GM12878 (cell line): ENCODE results near the gene RNU5B-1. TPM values are rescaled to one million over a fixed set of nuclear protein-coding genes. Genes with fewer than 3 reads are reported as not detected.

Source experiments
- BCL11A ChIP-seq: IDR thresholded peaks from 2 replicates; pipeline ENCODE4 v1.6.1; 2011; ENCODE audit warnings: low read depth, low read length
- HCFC1 ChIP-seq: fragments of 150-350 bp; IDR thresholded peaks from 2 replicates; pipeline ENCODE4 v1.6.1; 2014; ENCODE audit warnings: low read length
- MEF2B ChIP-seq: fragments of 450-650 bp; IDR thresholded peaks from 2 replicates; pipeline ENCODE4 v1.6.1; 2018; ENCODE audit warnings: mild to moderate bottlenecking, moderate library complexity; ENCODE audit not compliant: partially characterized antibody, poor library complexity, severe bottlenecking
- MYC ChIP-seq: IDR thresholded peaks from 2 replicates; pipeline ENCODE4 v1.6.1; 2011; ENCODE audit warnings: mild to moderate bottlenecking, low read length, moderate library complexity, inconsistent platforms; ENCODE audit not compliant: insufficient read depth, insufficient replicate concordance, insufficient read length, severe bottlenecking
- POU2F2 ChIP-seq: IDR thresholded peaks from 3 replicates; pipeline ENCODE4 v1.6.1; 2011; ENCODE audit warnings: low read depth, mild to moderate bottlenecking, low read length, borderline replicate concordance
- RAD51 ChIP-seq: fragments of 450-650 bp; IDR thresholded peaks from 2 replicates; pipeline ENCODE4 v1.6.1; 2016; ENCODE audit warnings: moderate library complexity, mild to moderate bottlenecking, inconsistent platforms
- SMARCA5 ChIP-seq: fragments of 450-650 bp; IDR thresholded peaks from 2 replicates; pipeline ENCODE4 v1.6.1; 2017; ENCODE audit warnings: mild to moderate bottlenecking
- polyA plus RNA-seq, 11 experiments: library from polyadenylated mRNA; depleted of rRNA in 4 of 11; unstranded in 6 of 11; stranded (reverse) in 5 of 11; fragments of >200 nt; fragmentation: Nextera tagmentation in 4 of 11; fragmentation: Illumina TruSeq in 1 of 11; extraction: Ambion mirVana in 4 of 11; extraction: Trizol in 1 of 11; gene quantifications; 1 replicate in 1 of 11; 2 replicates in 10 of 11; pipeline versions ENCODE4 v1.2.1 to v1.2.3, GENCODE V29; 2011 to 2016; ENCODE audit warnings: inconsistent platforms in 2 of 11, missing spikeins in 2 of 11, low read depth in 1 of 11
- total RNA-seq, 4 experiments: library from RNA; depleted of rRNA in 3 of 4; stranded (reverse); fragments of >200 nt in 3 of 4; fragmentation: Illumina TruSeq in 1 of 4; extraction: Trizol in 1 of 4; gene quantifications; 2 replicates each; pipeline versions ENCODE4 v1.2.1 to v1.2.3, GENCODE V29; 2013 to 2021
- TF ChIP-seq, protein P1 (sequence below): fragments of 450-650 bp; IDR thresholded peaks from 2 replicates; pipeline ENCODE4 v1.6.1; 2016; ENCODE audit warnings: mild to moderate bottlenecking
- TF ChIP-seq, protein P2 (sequence below): IDR thresholded peaks from 2 replicates; pipeline ENCODE4 v1.6.1; 2011; ENCODE audit warnings: borderline replicate concordance, low read depth, mild to moderate bottlenecking, moderate library complexity, mixed read lengths, low read length; ENCODE audit not compliant: insufficient read depth; ENCODE audit errors: extremely low read length
- TF ChIP-seq, protein P3 (sequence below): fragments of 450-650 bp; IDR thresholded peaks from 2 replicates; pipeline ENCODE4 v1.6.1; 2016; ENCODE audit warnings: mild to moderate bottlenecking

The RNU5B-1 gene
- total and polyA plus RNA-seq, 10 of the 15 experiments (the other 5 are each of a cell fraction or from before 2014, with no cell fraction given) = 19.1 TPM; not detected in 9

- TF ChIP-seq BCL11A (no peak), POU2F2 (no peak), SMARCA5 (no peak), HCFC1 (no peak), RAD51 (no peak), MYC (no peak), MEF2B (no peak)
- TF ChIP-seq, protein P1, sequence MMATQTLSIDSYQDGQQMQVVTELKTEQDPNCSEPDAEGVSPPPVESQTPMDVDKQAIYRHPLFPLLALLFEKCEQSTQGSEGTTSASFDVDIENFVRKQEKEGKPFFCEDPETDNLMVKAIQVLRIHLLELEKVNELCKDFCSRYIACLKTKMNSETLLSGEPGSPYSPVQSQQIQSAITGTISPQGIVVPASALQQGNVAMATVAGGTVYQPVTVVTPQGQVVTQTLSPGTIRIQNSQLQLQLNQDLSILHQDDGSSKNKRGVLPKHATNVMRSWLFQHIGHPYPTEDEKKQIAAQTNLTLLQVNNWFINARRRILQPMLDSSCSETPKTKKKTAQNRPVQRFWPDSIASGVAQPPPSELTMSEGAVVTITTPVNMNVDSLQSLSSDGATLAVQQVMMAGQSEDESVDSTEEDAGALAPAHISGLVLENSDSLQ = no peak
- TF ChIP-seq, protein P2, sequence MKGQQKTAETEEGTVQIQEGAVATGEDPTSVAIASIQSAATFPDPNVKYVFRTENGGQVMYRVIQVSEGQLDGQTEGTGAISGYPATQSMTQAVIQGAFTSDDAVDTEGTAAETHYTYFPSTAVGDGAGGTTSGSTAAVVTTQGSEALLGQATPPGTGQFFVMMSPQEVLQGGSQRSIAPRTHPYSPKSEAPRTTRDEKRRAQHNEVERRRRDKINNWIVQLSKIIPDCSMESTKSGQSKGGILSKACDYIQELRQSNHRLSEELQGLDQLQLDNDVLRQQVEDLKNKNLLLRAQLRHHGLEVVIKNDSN = no peak
- TF ChIP-seq, protein P3, sequence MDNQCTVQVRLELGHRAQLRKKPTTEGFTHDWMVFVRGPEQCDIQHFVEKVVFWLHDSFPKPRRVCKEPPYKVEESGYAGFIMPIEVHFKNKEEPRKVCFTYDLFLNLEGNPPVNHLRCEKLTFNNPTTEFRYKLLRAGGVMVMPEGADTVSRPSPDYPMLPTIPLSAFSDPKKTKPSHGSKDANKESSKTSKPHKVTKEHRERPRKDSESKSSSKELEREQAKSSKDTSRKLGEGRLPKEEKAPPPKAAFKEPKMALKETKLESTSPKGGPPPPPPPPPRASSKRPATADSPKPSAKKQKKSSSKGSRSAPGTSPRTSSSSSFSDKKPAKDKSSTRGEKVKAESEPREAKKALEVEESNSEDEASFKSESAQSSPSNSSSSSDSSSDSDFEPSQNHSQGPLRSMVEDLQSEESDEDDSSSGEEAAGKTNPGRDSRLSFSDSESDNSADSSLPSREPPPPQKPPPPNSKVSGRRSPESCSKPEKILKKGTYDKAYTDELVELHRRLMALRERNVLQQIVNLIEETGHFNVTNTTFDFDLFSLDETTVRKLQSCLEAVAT = no peak
These were observed 30.2 kb downstream of the RNU5B-1 start (continued) for GRCh38 chr15:65334586-65335231.
